ENCODE results near the gene PRDX5.

The PRDX5 gene

GRCh38 chr11:64367931-64368672 lies 50.2 kb downstream of the PRDX5 start:
- DNase-seq = no peak

- no peak for DNase-seq
Observed at GRCh38 chr11:64368673-64369074, 50.8 kb downstream of the PRDX5 start.

- no peak for DNase-seq
Observed at GRCh38 chr11:64369440-64370421, 51.8 kb downstream of the PRDX5 start.

GRCh38 chr11:64371201-64371600 lies 53.3 kb downstream of the PRDX5 start:
- no peak for DNase-seq

Data from amniotic stem cell (primary cell).